ENCODE data around the gene PDE6H. TPM values are rescaled to one million over a fixed set of nuclear protein-coding genes. Genes with fewer than 3 reads are reported as not detected.

PDE6H gene
- total and polyA plus RNA-seq, 8 donors = not detected

GRCh38 chr12:14953752-14954151 lies 19.1 kb upstream of the PDE6H start:
- DNase-seq = no peak
- H3K4me1 ChIP-seq = peaks cover 0 to 21% (median 3%) of the 10 kb centered on the region in 3 donors
- H3K9me3 ChIP-seq = no peaks in the 10 kb centered on the region
- intact Hi-C loops (cut with DNase I) = no loop called here
- H3K27ac ChIP-seq = no peak overlapping the region
- H3K27me3 ChIP-seq = no peaks in the 10 kb centered on the region
- no peak overlapping the region for H3K4me3 ChIP-seq
- FAIRE-seq = no peak
- no peaks in the 10 kb centered on the region for H3K36me3 ChIP-seq
- WGBS, 2 donors = 93 to 95% methylated on average over 1 of the region's 1 CpG
- no peak for ATAC-seq
- TF ChIP-seq, protein P1, sequence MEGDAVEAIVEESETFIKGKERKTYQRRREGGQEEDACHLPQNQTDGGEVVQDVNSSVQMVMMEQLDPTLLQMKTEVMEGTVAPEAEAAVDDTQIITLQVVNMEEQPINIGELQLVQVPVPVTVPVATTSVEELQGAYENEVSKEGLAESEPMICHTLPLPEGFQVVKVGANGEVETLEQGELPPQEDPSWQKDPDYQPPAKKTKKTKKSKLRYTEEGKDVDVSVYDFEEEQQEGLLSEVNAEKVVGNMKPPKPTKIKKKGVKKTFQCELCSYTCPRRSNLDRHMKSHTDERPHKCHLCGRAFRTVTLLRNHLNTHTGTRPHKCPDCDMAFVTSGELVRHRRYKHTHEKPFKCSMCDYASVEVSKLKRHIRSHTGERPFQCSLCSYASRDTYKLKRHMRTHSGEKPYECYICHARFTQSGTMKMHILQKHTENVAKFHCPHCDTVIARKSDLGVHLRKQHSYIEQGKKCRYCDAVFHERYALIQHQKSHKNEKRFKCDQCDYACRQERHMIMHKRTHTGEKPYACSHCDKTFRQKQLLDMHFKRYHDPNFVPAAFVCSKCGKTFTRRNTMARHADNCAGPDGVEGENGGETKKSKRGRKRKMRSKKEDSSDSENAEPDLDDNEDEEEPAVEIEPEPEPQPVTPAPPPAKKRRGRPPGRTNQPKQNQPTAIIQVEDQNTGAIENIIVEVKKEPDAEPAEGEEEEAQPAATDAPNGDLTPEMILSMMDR (IDR thresholded peaks at IDR 0.05) = no peak

DNA sequence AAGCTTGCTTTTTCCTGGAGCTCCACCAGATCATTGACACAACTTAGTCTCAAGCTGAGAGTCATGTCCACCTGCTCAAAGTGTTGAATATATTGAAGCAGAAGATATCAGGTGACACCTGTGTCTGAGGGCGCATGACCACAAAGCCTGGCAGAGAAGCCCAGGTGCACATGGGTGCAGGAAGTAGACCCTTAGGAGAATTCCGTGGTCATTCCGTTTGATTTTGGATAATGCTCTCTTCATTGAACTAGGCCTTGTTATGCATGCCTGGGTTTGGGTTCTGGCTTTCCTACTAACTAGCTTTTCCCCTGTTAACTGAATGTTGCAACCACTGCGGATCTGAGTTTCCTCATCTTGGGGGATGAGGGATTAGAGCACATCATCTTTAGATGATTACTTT lies 18.6 kb upstream of the PDE6H start:
- H3K36me3 ChIP-seq = no peaks in the 10 kb centered on the region
- 83 to 84% methylated on average over 4 of the region's 4 CpGs for WGBS, 2 donors
- ATAC-seq (no peak), DNase-seq (no peak), FAIRE-seq (no peak)
- no peak overlapping the region for H3K4me3 ChIP-seq
- TF ChIP-seq, protein P1 (IDR thresholded peaks at IDR 0.05) = no peak
- no peaks in the 10 kb centered on the region for H3K9me3 ChIP-seq
- no peaks in the 10 kb centered on the region for H3K27me3 ChIP-seq
- H3K4me1 ChIP-seq = peaks cover 0 to 15% (median 0%) of the 10 kb centered on the region in 3 donors
- no peak overlapping the region for H3K27ac ChIP-seq
- intact Hi-C loops (cut with DNase I) = no loop called here

DNA sequence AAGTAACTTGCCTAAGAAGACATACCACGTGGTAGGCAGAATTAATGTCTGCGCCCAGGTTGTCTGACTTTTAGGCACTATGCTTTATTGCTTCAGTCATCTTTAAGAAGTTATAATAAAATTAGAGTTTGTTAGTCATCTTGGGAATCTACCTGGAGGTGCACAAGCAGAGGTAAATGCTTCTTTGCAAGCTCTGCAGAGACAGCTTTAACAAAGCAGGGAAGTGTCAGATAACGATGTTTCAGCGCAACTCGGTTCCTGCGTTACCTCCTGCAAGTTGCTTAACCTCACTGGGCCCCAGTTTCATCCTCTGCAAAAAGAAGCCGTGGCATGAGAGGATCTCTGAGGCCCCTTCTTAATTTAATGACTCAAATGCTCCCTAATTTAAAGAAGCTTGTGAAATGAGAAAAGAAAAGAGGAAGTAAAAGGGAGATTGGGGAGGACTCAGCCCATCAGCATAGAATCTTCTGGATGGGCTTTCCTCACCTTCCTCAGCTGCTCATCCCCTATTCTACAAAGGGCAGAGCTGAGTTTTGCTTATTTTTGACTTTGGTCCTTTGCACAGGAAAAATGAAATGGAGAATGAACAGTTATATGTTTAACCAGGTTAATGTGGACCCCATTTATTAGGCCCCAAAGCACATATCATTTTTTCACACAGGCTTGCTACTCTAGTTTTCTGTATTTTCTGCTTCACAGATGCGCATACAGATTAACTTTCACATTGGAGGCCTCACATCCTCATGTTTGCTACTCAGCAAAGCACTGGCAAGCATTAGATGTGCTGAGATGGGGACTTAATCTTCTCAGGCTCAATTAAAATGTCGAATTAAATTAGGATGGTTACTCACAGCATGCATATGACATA lies 16.6 kb upstream of the PDE6H start:
- TF ChIP-seq, protein P1 (IDR thresholded peaks at IDR 0.05) = no peak
- Histone ChIP-seq H3K27me3 (no peaks in the 10 kb centered on the region), H3K36me3 (no peaks in the 10 kb centered on the region), H3K27ac (no peak overlapping the region), H3K4me3 (no peak overlapping the region), H3K4me1 (peaks cover 0 to 13% (median 0%) of the 10 kb centered on the region in 3 donors), H3K9me3 (no peaks in the 10 kb centered on the region)
- ATAC-seq (no peak), FAIRE-seq (no peak), DNase-seq (no peak)
- WGBS, 2 donors = 83 to 87% methylated on average over 9 of the region's 9 CpGs
- intact Hi-C loops (cut with DNase I) = no loop called here

GRCh38 chr12:14956905-14957304 lies 15.9 kb upstream of the PDE6H start:
- peaks cover 0 to 7% (median 0%) of the 10 kb centered on the region in 3 donors for H3K4me1 ChIP-seq
- H3K36me3 ChIP-seq = no peaks in the 10 kb centered on the region
- no peaks in the 10 kb centered on the region for H3K9me3 ChIP-seq
- no peak overlapping the region for H3K4me3 ChIP-seq
- DNase-seq = no peak
- WGBS, 2 donors = 77 to 90% methylated on average over 2 of the region's 2 CpGs
- no peak for ATAC-seq
- intact Hi-C loops (cut with DNase I) = no loop called here
- TF ChIP-seq, protein P1 (IDR thresholded peaks at IDR 0.05) = no peak
- no peak overlapping the region for H3K27ac ChIP-seq
- FAIRE-seq = no peak
- no peaks in the 10 kb centered on the region for H3K27me3 ChIP-seq

GRCh38 chr12:14957551-14958168 lies 15.2 kb upstream of the PDE6H start:
- H3K9me3 ChIP-seq = no peaks in the 10 kb centered on the region
- WGBS, 2 donors = 79% methylated on average over 5 of the region's 5 CpGs
- no peak for DNase-seq
- H3K36me3 ChIP-seq = no peaks in the 10 kb centered on the region
- no peak overlapping the region for H3K4me3 ChIP-seq
- TF ChIP-seq, protein P1 (IDR thresholded peaks at IDR 0.05) = no peak
- intact Hi-C loops (cut with DNase I) = no loop called here
- peaks cover 0 to 4% (median 0%) of the 10 kb centered on the region in 3 donors for H3K4me1 ChIP-seq
- no peaks in the 10 kb centered on the region for H3K27me3 ChIP-seq
- no peak overlapping the region for H3K27ac ChIP-seq
- ATAC-seq = no peak
- no peak for FAIRE-seq

All from pancreas (tissue), 10 donors.